Sciatic nerve (tissue), 2 donors: ENCODE data around the gene UNC119. TPM values are rescaled to one million over a fixed set of nuclear protein-coding genes. Genes with fewer than 3 reads are reported as not detected.

Experiments used
- ATAC-seq: fragments of 200-7000 bp; cut with Tn5 transposase; one replicate; pipeline ENCODE4 v1.9.1; 2020; ENCODE audit warnings: mild to moderate bottlenecking, moderate library complexity
- DNase-seq: peaks from one replicate; pipeline ENCODE4 v3.0.0-alpha.2; 2020; ENCODE audit warnings: low spot score
- intact Hi-C: fragments of 100-400 bp; cut with DNase I; formaldehyde crosslinking; loops from one replicate; pipeline ENCODE4 v1.14.2; 2022
- total RNA-seq: library from RNA; stranded (reverse); fragmentation: NEBNext Ultra II Directional; extraction: Animal tissue kit (Norgen Biotek cat#: 25700); gene quantifications from one replicate; pipeline ENCODE4 v1.2.1, GENCODE V29; 2021
- donor health status: DM: no; HTN: no; CAD: no.
- donor health status: DM: no; HTN: no; CAD: no.

Gene UNC119
- total RNA-seq, 1 donor from 2014 or later, result 28.3 TPM

DNA sequence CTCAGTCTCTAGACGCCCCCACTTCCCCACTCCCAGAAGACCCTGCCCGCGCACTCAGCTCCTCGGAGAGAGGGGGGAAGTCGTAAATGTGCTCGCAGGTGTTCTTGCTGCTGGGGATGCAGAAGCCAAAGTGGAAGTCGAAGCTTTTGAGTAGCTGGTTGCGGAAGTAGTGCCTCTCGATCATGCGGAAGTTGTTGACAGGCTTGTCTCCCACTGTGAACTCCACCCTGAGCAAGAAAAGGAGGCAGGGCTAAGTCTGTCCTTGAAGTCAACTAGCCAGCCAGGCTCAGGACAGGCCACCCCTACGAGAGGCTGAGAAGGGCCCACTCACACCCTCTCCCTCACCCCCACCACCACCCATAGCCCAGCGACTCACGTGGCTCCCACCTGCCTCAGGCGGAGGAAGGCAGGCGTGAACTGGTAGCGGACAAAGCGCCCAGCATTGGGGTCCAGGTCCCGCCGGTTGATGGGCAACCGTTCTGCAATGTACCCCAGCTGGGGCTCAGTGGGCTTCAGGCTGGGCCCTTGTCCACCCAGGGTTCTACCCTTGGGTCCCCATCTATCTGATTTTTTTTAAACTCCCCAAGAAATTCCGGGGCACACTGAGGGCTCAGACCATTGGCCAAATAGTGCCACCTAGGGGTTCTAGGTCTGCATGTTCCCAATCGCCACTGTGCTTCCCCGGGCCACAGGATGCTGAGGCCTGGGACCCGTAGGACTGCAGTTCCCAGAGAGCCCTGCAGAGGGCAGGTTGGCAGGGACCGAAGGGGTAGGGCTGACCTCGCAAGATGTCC is 4.6 kb downstream of the UNC119 start:
- ATAC-seq (peak; percentile 64), DNase-seq (peak; percentile 84)
- intact Hi-C loops, result no loop called here

DNA sequence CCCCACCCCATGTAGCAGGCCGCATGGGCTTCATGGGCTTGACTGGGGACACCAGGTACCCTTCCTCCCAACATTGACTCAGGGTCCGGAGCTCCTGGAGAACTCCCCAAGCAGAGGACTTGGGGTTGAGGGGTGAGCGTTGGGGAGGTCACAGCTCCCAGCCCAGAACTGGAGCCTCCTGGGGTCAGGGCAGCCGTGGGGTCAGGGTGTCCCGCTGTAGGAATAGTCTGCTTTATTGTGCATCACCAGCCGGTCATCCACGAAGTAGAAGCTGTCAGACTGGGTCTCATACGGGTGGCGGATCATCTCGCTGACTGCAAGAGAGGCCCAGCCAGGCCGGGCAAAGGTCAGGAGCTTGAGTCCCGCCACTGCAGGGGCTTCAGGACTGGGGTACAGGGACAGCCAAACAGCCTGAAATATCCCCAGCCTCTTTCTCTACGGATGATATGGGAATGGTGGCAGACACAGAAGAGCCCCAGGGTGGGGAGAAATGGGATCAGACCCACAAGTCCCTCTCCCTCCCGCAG is 5.3 kb downstream of the UNC119 start:
- intact Hi-C loops, result no loop called here
- ATAC-seq (no peak), DNase-seq (peak; percentile 41)

DNA sequence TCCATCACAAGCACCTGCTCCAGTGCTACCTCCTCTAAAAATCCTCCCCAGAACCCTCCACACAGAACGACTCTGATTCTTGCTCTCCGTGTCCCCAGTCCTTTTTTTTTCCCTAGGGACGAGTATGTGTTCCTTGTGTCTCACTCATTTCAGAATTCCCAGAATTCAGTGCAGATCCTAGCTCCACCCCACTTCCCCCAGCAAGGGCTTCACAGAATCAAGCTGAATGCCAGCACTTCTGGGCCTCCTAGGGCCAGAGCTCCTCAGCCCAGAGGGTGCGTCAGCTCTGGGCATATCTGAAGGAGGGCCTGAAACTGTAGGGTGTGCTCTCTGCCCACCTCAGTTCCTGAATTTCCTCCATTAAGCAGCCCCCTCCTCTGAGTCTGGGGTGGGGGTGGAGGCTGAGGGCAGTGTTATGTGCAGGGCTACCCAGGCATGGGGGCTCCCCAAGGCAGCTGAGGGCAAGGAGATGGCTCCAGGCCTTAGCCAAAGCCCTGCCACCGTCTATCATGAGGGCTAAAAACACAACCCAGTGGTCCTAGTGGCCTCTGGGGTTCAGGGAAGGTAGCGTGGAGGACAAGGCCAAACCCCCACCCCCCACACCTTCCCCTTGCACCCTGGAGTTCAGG is 6.5 kb downstream of the UNC119 start:
- no peak for DNase-seq
- intact Hi-C loops, result no loop called here
- ATAC-seq, result no peak

DNA sequence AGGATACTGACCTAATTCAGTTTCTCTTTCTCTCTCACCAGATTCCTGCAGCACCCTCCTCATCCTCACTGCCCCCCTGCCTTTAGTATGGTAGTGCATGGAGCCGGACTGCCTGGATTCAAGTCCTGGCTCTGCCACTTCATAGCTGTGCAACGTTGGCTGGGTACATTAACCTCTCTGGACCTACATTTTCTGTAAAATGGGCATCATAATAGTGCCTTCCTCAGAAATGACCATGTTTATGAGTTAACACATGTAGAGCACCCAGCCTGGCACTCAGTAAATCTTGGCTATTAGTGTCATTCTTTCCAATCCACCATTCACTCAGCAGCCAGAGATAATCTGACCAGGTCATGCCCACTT is 7.3 kb downstream of the UNC119 start:
- intact Hi-C loops, result no loop called here
- ATAC-seq (no peak), DNase-seq (no peak)

DNA sequence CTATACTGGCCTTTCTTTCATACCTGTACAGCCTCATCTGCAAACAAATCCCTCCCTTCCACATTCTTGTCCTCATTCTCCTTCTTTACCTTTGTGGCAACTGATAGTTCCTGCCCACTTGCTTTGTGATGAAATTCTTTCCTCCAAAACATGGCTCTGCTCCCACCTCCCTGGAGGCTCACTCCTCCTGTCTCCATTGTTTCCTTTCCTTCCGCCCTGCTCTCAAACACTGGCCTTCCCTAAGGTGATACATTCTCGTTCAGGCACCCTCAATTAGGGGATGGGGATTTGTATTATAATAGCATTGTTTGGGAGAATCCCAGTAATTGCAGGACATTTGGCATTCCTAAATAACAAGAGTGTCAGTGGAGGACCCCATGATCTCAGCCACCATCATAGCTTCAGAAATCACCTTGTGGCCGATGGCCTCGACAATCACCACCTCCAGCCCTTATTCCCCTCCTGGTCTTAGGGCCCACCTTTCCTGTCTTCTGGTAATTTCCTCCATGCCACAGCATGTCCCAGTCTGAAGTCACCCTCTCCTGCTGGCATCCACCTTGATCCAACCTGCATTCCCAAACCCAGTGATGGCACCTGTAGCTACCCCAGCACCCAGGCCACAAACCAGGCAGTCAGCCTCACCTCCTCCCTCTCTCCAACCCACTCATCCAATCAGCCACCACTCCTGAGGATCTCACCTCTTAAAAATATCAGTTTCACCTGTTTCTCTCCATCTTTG is 7.9 kb downstream of the UNC119 start:
- DNase-seq, result no peak

DNA sequence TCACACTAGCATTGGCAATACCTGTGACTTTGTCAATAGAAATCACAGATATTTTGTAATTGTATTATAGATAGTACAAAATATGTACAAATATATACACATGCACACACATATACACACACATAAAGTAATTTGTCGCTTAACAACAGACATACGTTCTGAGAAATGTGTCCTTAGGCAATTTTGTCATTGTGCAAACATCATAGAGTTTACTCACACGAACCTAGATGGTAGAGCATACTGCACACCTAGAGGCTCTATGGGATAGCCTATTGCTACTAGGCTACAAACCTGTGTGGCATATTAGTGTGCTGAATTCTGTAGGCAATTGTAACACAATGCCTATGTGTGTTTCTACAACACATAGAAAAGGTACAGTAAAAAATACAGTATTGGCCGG is 11.0 kb downstream of the UNC119 start:
- ATAC-seq (no peak), DNase-seq (no peak)
- intact Hi-C loops, result no loop called here

More for the DNA sequence above, 7.9 kb downstream of the UNC119 start:
- intact Hi-C loops, result no loop called here
- ATAC-seq, result no peak

DNA sequence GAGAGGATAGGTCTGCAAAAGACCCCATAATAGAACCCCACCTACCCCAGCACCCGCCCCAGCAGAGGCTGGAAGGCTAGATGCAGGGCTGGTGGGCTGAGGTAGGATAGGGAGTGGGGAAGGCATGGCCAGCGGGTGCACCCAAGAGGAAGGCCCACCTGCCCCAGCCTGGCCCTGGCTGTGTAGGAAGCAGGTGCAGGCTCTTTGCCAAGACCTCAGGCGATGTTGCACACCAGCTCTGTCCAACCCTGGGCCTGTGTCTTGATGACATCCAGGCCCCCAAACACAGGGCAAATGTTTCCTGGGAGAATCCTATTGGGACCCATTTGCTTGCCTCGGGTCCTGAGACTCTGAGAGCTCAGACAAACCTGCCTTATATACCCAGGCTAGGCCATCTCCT is 12.2 kb downstream of the UNC119 start:
- intact Hi-C loops, result no loop called here
- DNase-seq, result no peak
- ATAC-seq, result no peak

DNA sequence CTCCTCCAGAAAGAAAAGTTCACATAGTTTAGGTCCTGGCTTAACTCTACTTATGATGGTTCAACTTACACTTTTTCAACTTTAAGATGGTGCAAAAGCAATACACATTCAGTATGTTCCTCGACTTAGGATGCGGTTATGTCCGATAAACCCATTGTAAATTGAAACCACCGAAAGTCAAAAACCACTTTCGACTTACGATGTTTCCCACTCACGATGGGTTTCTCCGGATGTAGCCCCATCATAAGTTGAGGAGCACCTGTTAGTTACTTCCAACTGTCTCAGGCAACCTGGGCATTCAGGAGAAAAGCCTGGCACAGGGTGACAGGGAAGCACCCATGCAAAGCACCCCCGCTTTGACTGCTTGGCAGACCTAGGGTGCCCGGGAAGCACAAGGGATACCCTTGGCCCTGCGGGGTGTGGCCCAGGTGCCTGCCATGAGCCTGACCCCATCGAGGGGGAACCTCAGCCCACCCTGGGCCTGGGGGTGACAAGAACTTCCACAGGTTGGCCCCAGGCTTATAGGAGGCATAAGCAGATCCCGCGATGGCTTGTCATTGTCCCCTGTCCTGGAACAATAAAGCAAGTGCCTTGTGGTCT is 14.0 kb downstream of the UNC119 start:
- intact Hi-C loops, result no loop called here
- no peak for ATAC-seq
- no peak for DNase-seq

DNA sequence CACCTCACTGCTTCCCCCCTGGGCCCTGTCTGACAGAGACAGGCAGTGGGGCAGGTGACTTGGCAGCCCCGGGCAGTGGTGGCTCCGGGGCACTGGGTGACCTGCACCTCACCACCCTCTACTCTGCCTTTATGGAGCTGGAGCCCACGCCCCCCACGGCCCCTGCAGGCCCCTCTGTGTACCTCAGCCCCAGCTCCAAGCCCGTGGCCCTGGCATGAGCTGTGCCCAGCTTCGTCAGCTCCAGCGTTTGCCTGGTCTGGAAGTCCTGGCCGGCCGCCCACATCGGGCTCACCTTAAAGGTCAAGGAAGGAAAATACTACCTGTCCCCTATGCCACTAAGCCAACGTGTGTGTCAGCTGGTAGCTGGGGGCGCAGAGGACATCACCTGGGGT is 15.2 kb downstream of the UNC119 start:
- intact Hi-C loops, result no loop called here

DNA sequence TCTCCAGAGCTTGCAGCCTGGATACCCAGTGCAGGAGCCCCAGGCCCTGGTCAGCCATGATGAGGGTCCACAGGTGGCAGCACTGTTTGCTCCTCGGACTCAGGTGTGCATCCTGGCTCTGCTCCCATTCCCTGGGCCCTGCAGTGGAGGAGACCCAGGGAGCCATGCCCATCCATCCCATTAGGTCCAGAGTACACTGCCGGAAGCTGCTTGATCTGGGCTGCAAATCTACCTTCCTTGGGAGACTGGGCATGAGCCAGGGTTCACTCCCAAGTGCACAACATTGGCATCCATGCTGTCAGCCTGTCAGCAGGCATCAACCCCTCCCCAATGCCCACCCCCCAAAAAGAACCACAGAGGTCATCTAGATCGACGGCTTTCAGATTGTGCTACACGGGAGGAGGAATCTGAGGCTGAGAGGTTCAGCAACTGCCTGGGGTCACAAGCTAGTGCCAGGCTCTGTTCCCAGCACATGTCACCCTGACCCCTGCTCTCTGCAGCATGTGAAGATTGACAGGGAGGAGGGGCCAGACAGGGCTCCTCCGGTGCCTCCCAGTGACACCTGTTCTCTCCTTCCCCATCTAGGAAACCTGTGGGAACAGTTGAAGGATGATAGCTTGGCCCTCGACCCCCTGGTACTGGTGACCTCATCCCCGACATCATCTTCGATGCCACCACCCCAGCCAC is 15.7 kb downstream of the UNC119 start:
- no peak for ATAC-seq
- DNase-seq, result no peak
- intact Hi-C loops, result no loop called here

More for the DNA sequence above, 15.2 kb downstream of the UNC119 start:
- ATAC-seq (no peak), DNase-seq (no peak)

DNA sequence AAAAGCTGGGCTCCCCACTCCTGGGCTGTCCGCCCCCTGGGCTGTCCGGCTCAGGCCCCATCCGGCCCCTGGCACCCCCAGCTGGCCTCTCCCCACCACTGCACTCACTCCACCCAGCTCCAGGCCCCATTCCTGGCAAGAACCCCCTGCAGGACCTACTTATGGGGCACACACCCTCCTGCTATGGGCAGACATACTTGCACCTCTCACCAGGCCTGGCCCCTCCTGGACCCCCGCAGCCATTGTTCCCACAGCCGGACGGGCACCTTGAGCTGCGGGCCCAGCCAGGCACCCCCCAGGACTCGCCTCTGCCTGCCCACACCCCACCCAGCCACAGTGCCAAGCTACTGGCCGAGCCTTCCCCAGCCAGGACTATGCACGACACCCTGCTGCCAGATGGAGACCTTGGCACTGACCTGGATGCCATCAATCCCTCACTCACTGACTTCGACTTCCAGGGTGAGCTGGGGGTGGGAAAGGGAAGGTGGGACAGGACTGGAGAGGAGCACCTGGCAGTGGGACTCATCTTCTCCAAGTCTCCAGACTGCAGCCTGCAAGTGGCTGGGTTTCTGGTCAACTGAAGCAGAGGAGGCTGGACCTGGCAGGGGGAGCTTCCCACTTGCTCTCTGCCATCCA is 17.6 kb downstream of the UNC119 start:
- DNase-seq (no peak), ATAC-seq (no peak)
- intact Hi-C loops, result no loop called here

DNA sequence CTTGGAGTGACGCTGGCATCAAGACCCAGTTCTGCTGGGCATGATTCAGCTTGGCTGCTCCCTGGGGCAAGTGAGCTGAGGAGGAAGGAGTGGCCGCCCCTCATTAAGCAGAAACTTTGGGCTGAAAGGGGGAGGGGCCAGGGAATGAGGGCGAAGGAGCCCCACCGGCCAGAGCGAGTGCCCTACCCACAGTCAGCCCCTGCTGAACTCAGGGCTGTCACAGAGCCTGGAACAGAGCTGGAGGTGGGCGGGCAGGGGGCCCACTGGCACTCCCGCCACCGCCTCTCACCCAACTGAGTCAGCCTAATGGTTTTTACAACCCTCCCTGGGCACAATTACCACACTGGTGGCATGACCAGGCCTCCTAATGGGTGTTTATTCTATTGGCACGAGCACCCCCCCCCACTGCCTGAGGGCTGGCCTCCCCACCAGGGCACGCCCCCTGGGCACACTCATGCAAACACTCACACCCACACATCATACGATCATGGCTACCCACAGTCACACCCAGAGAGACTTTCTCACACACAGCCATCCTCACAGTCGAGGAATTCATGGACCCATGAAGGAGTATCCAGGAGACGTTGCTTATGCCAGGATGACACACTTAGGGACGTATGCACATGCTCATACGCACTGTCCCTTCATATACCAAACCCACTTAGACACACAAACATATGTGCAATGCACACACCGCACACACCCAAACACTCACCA is 19.2 kb downstream of the UNC119 start:
- ATAC-seq (no peak), DNase-seq (no peak)
- intact Hi-C loops, result no loop called here

DNA sequence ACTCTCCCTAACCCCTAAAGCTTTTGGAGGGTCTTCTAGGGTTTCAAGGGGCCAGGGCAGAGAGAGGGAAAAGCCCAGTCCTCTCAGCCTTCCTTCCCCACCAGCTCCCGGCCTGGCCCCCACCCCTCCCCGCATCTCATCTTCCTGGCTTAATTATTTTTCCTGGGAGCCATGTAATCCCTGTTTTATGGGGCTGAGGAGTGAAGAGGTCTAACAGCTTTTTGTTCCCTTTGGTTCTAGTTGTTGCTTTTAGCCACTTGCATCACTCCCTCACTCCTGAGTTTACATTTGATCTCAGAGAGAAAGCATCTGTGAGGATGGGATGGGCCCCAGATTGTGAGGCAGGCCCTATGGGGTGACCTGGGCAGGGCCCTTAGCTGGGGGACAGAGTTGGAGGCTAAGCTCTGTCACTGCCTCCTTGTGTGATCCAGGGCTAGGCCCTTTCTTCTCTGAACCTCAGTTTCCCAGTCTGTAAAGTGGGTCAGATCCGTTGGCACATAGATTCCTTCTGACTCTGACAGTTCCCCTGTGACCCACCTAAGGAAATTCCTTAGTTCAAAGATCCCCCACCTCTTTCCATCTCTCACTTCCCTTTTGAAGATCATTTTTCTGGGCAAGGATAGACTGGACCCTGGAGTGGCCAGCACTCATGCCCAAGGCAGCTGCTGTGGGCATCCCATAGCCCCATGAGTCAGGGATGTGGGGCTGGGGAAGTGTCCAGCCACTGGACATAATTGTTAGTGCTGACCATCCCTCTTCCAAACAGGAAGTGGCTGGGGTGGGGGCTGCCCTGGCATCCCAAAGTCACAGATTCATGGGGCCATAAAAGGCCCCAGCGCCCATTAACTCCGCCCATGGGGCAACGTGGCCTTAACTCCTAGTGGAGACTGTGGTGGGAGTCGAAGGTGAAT is 20.1 kb downstream of the UNC119 start:
- DNase-seq (no peak), ATAC-seq (no peak)
- intact Hi-C loops, result no loop called here

DNA sequence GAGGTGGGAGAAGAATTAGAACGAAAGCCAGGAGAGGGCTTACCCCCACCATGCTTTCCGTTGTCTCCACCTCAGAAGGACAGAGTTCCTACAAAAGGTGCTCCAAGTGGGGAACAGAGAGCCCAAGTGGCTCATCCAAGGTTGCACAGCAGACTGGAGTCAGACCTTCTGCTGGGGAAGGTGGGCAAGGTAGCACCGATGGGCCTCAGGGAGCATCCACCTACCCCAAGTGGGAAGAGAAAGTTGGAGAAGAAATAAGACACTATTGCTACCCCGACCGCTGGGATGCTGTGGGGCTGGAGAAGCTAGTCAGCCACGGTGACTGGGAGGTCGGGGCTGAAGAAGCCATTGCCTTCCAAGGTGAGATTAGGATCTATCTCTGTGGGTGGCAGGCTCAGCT is 21.5 kb downstream of the UNC119 start:
- intact Hi-C loops, result no loop called here
- DNase-seq (no peak), ATAC-seq (no peak)

DNA sequence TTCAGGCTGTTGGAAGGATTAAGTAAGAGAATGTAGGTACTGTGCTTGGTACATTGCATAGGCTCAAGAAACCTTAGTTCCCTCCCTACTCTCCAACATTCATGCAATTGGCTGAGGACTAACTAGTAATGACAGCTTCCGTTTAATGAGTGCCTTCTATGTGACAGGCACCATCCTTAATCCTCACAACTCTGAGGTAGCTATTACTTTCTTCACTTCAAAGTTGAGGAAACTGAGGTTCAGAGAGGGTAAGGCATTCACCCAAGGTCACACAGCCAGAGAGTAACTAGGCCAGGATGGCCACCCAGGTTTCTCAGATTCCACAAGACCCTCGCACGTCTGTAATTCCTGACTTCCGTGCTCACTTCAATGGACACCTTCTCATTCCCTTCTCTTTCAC is 22.2 kb downstream of the UNC119 start:
- no peak for ATAC-seq
- intact Hi-C loops, result no loop called here

DNA sequence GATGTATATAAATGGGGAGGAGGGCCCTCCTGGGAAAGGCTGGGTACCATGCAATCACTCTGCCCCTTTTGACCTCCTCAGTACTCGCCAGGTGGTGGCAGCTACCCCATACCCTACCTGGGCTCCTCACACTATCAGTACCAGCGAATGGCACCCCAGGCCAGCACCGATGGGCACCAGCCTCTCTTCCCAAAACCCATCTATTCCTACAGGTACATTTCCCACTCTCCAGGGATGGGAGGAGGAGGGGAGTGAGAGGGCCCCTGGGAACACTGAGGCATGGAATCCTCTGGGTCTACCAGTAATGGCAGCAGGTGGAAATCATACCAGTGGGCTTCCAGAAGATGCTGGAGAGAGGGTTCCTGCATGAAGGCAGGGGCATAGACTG is 23.4 kb downstream of the UNC119 start:
- DNase-seq, result no peak
- intact Hi-C loops, result no loop called here
- ATAC-seq, result no peak

More for the DNA sequence above, 22.2 kb downstream of the UNC119 start:
- no peak for DNase-seq
